ENCODE measurements around the gene CIDEC. TPM values are rescaled to one million over a fixed set of nuclear protein-coding genes. Genes with fewer than 3 reads are reported as not detected.

The CIDEC gene
- total and polyA plus RNA-seq, 9 of the 15 experiments (the other 6 are each of a cell fraction or from before 2014, with no cell fraction given) = not detected

DNA sequence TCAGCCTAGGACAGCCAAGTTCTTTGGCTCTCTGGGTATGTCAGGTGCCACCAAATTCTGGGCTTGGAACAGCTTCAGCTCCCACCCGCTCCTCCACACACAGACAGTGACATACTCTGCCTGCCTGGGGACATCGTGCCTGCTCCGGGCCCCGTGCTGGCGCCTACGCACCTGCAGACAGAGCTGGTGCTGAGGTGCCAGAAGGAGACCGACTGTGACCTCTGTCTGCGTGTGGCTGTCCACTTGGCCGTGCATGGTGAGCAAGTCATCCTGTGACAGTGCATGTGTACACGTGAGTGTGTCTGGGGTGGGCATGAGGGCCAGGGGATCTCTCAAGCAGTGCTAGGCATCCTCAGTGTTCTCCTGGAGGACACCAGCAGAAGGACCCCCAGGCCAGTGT lies 37.8 kb upstream of the CIDEC start:
- 79% methylated on average over 10 of the region's 10 CpGs for WGBS (ENCODE audit: insufficient coverage, low coverage, missing lambda C conversion rate)

More for the DNA sequence above, 37.8 kb upstream of the CIDEC start:
- BruUV-seq (replicated peaks) = no TSS peak
- Histone ChIP-seq H3K4me1 (replicated peaks in 1 of 2; ENCODE audit: control insufficient read depth in 2 of 2, insufficient read depth in 2 of 2, low read length in 2 of 2) (peaks cover 14 to 34% of the 10 kb centered on the region in 2 experiments), H3K79me2 (ENCODE audit: control insufficient read depth, insufficient read depth, low read length) (no peaks in the 10 kb centered on the region), H4K20me1 (replicated peaks; ENCODE audit: control insufficient read depth, insufficient read depth, low read length) (no peaks in the 10 kb centered on the region), H2AFZ (ENCODE audit: low read depth, low read length) (no peak overlapping the region; the same call in 1 of the 2 replicates), H3K4me2 (ENCODE audit: insufficient read depth, low read length) (peak overlapping the region; percentile 87), H3K27me3 (ENCODE audit: control insufficient read depth in 2 of 2, insufficient read depth in 2 of 2, low read length in 2 of 2) (no peaks in the 10 kb centered on the region), H3K36me3 (ENCODE audit: control insufficient read depth, insufficient read depth, low read length) (no peaks in the 10 kb centered on the region), H3K27ac (ENCODE audit: extremely low read depth, low read depth, low read length) (peak overlapping the region; percentile 62; the same call in 1 of the 3 replicates), H3K9me1 (ENCODE audit: control insufficient read depth, insufficient read depth, low read length) (peaks cover 3% of the 10 kb centered on the region), H3K9me3 (replicated peaks; ENCODE audit: control insufficient read depth, insufficient read depth, low read depth, low read length) (no peaks in the 10 kb centered on the region), H3K9ac (ENCODE audit: insufficient read depth in 1 of 2, low read depth in 2 of 2, low read length in 2 of 2) (peak overlapping the region; percentile 73 to 91; a peak in 3 of 4 replicates), H3K4me3 (no peak overlapping the region)
- CTCF ChIA-PET (ENCODE audit: low intra/inter-chr PET ratio) = no interaction called here
- DNase-seq (ENCODE audit: extremely low read depth in 1 of 4, low spot score in 3 of 4) (no peak), ATAC-seq (no peak), FAIRE-seq (no peak)
- intact Hi-C loops (cut with micrococcal nuclease) = loop anchor here (5.0 kb wide), 1 partner anchor 56 kb away; no protein-coding TSS in a partner anchor
- in situ Hi-C loops (cut with MboI) = no loop called here
- POLR2A ChIA-PET = interaction anchor here (0.9 to 1.4 kb wide), 4 partner anchors 10 to 24 kb away, joined by 3 to 5 read pairs (median 4); no protein-coding TSS in a partner anchor
- TF ChIP-seq, protein P1, sequence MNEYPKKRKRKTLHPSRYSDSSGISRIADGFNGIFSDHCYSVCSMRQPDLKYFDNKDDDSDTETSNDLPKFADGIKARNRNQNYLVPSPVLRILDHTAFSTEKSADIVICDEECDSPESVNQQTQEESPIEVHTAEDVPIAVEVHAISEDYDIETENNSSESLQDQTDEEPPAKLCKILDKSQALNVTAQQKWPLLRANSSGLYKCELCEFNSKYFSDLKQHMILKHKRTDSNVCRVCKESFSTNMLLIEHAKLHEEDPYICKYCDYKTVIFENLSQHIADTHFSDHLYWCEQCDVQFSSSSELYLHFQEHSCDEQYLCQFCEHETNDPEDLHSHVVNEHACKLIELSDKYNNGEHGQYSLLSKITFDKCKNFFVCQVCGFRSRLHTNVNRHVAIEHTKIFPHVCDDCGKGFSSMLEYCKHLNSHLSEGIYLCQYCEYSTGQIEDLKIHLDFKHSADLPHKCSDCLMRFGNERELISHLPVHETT (CRISPR knock-in tag; conservative IDR thresholded peaks at IDR 0.05 in 1 of 2, IDR thresholded peaks at IDR 0.05 in 1 of 2) = 0 out of 4 replicates have a peak, but pooled peaks of 1 of the 2 experiments have one; percentile 12
- TF ChIP-seq BHLHE40 (IDR thresholded peaks at IDR 0.05; ENCODE audit: low read length) = 0 out of 2 replicates have a peak, but pooled peaks have one; percentile 11
- TF ChIP-seq ZNF311 (CRISPR knock-in tag; IDR thresholded peaks at IDR 0.05) = no peak
